GM12878 (cell line): ENCODE measurements around the gene TNKS1BP1. TPM values are rescaled to one million over a fixed set of nuclear protein-coding genes. Genes with fewer than 3 reads are reported as not detected.

Source experiments
- ATF7 ChIP-seq: fragments of 450-650 bp; IDR thresholded peaks from 2 replicates; pipeline ENCODE4 v1.6.1; 2016; ENCODE audit warnings: low read depth, mild to moderate bottlenecking
- CHD2 ChIP-seq: IDR thresholded peaks from 2 replicates; pipeline ENCODE4 v1.6.1; 2011; ENCODE audit warnings: low read depth, low read length, improper control_type of control experiment, borderline replicate concordance
- E2F8 ChIP-seq: fragments of 450-650 bp; IDR thresholded peaks from 2 replicates; pipeline ENCODE4 v1.6.1; 2018; ENCODE audit warnings: mild to moderate bottlenecking, low read depth, moderate library complexity; ENCODE audit not compliant: partially characterized antibody
- FOS ChIP-seq: IDR thresholded peaks from 3 replicates; pipeline ENCODE4 v1.6.1; 2011; ENCODE audit warnings: borderline replicate concordance; ENCODE audit not compliant: insufficient read length; ENCODE audit errors: extremely low read depth
- MTA2 ChIP-seq: fragments of 450-650 bp; IDR thresholded peaks from 2 replicates; pipeline ENCODE4 v1.6.1; 2016; ENCODE audit warnings: low read depth, mild to moderate bottlenecking, moderate library complexity
- NR2C1 ChIP-seq: fragments of 450-650 bp; IDR thresholded peaks from 2 replicates; pipeline ENCODE4 v1.6.1; 2017; ENCODE audit warnings: antibody characterized with exemption, mild to moderate bottlenecking, moderate library complexity
- PKNOX1 ChIP-seq: fragments of 450-650 bp; IDR thresholded peaks from 2 replicates; pipeline ENCODE4 v1.6.1; 2016; ENCODE audit warnings: mild to moderate bottlenecking
- RAD21 ChIP-seq: IDR thresholded peaks from 2 replicates; pipeline ENCODE4 v1.6.1; 2011; ENCODE audit warnings: mild to moderate bottlenecking, low read depth, low read length, moderate library complexity; ENCODE audit not compliant: insufficient read depth
- RAD51 ChIP-seq: fragments of 450-650 bp; IDR thresholded peaks from 2 replicates; pipeline ENCODE4 v1.6.1; 2016; ENCODE audit warnings: moderate library complexity, mild to moderate bottlenecking, inconsistent platforms
- RB1 ChIP-seq: fragments of 450-650 bp; formaldehyde crosslinking; IDR thresholded peaks from 2 replicates; pipeline ENCODE4 v1.6.1; 2017; ENCODE audit warnings: mild to moderate bottlenecking, borderline replicate concordance
- RBBP5 ChIP-seq: fragments of 200-600 bp; sonication (generic); conservative IDR thresholded peaks from 2 replicates; pipeline ENCODE4 v1.6.1; 2016
- SPI1 ChIP-seq: IDR thresholded peaks from 2 replicates; pipeline ENCODE4 v1.6.1; 2011; ENCODE audit warnings: low read depth, mild to moderate bottlenecking, low read length, moderate library complexity, borderline replicate concordance; ENCODE audit not compliant: insufficient read depth
- SREBF1 ChIP-seq: IDR thresholded peaks from 2 replicates; pipeline ENCODE4 v1.6.1; 2012; ENCODE audit warnings: mild to moderate bottlenecking, low read length
- STAT3 ChIP-seq: IDR thresholded peaks from 2 replicates; pipeline ENCODE4 v1.6.1; 2011; ENCODE audit warnings: low read depth, low read length, improper control_type of control experiment
- ZBED1 ChIP-seq: IDR thresholded peaks from 2 replicates; pipeline ENCODE4 v1.6.1; 2016; ENCODE audit warnings: borderline replicate concordance
- ZNF274 ChIP-seq: IDR thresholded peaks from one replicate; pipeline ENCODE4 v1.8.0; 2011; ENCODE audit not compliant: insufficient read length, insufficient read depth
- polyA plus RNA-seq, 11 experiments: library from polyadenylated mRNA; depleted of rRNA in 4 of 11; unstranded in 6 of 11; stranded (reverse) in 5 of 11; fragments of >200 nt; fragmentation: Nextera tagmentation in 4 of 11; fragmentation: Illumina TruSeq in 1 of 11; extraction: Ambion mirVana in 4 of 11; extraction: Trizol in 1 of 11; gene quantifications; 1 replicate in 1 of 11; 2 replicates in 10 of 11; pipeline versions ENCODE4 v1.2.1 to v1.2.3, GENCODE V29; 2011 to 2016; ENCODE audit warnings: inconsistent platforms in 2 of 11, missing spikeins in 2 of 11, low read depth in 1 of 11
- total RNA-seq, 4 experiments: library from RNA; depleted of rRNA in 3 of 4; stranded (reverse); fragments of >200 nt in 3 of 4; fragmentation: Illumina TruSeq in 1 of 4; extraction: Trizol in 1 of 4; gene quantifications; 2 replicates each; pipeline versions ENCODE4 v1.2.1 to v1.2.3, GENCODE V29; 2013 to 2021
- TF ChIP-seq, protein P1 (sequence below): fragments of 450-650 bp; IDR thresholded peaks from 2 replicates; pipeline ENCODE4 v1.6.1; 2014; ENCODE audit warnings: mild to moderate bottlenecking
- TF ChIP-seq, protein P2 (sequence below): IDR thresholded peaks from 2 replicates; pipeline ENCODE4 v1.6.1; 2011; ENCODE audit warnings: borderline replicate concordance, low read depth, mild to moderate bottlenecking, moderate library complexity, low read length; ENCODE audit not compliant: insufficient read depth, poor library complexity, severe bottlenecking
- TF ChIP-seq, protein P3 (sequence below): fragments of 450-650 bp; IDR thresholded peaks from 2 replicates; pipeline ENCODE4 v1.6.1; 2017; ENCODE audit warnings: mild to moderate bottlenecking, moderate library complexity

TNKS1BP1 gene
- total and polyA plus RNA-seq, 10 of the 15 experiments (the other 5 are each of a cell fraction or from before 2014, with no cell fraction given): 0.26 to 15.8 (median 4.3) TPM

- TF ChIP-seq E2F8 (peak; percentile 75), RAD51 (no peak), STAT3 (no peak), FOS (no peak), RB1 (peak; percentile 53; the same call in 1 of the 2 replicates), NR2C1 (peak; percentile 65), SREBF1 (peak; percentile 55), MTA2 (no peak), ATF7 (peak; percentile 74; the same call in 1 of the 2 replicates), RAD21 (no peak), RBBP5 (no peak), PKNOX1 (no peak), SPI1 (no peak), CHD2 (0 out of 2 replicates have a peak, but pooled peaks have one; percentile 34), ZBED1 (0 out of 2 replicates have a peak, but pooled peaks have one; percentile 28), ZNF274 (no peak)
- TF ChIP-seq, protein P1, sequence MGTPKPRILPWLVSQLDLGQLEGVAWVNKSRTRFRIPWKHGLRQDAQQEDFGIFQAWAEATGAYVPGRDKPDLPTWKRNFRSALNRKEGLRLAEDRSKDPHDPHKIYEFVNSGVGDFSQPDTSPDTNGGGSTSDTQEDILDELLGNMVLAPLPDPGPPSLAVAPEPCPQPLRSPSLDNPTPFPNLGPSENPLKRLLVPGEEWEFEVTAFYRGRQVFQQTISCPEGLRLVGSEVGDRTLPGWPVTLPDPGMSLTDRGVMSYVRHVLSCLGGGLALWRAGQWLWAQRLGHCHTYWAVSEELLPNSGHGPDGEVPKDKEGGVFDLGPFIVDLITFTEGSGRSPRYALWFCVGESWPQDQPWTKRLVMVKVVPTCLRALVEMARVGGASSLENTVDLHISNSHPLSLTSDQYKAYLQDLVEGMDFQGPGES: no peak
- TF ChIP-seq, protein P2, sequence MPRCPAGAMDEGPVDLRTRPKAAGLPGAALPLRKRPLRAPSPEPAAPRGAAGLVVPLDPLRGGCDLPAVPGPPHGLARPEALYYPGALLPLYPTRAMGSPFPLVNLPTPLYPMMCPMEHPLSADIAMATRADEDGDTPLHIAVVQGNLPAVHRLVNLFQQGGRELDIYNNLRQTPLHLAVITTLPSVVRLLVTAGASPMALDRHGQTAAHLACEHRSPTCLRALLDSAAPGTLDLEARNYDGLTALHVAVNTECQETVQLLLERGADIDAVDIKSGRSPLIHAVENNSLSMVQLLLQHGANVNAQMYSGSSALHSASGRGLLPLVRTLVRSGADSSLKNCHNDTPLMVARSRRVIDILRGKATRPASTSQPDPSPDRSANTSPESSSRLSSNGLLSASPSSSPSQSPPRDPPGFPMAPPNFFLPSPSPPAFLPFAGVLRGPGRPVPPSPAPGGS: no peak
- TF ChIP-seq, protein P3, sequence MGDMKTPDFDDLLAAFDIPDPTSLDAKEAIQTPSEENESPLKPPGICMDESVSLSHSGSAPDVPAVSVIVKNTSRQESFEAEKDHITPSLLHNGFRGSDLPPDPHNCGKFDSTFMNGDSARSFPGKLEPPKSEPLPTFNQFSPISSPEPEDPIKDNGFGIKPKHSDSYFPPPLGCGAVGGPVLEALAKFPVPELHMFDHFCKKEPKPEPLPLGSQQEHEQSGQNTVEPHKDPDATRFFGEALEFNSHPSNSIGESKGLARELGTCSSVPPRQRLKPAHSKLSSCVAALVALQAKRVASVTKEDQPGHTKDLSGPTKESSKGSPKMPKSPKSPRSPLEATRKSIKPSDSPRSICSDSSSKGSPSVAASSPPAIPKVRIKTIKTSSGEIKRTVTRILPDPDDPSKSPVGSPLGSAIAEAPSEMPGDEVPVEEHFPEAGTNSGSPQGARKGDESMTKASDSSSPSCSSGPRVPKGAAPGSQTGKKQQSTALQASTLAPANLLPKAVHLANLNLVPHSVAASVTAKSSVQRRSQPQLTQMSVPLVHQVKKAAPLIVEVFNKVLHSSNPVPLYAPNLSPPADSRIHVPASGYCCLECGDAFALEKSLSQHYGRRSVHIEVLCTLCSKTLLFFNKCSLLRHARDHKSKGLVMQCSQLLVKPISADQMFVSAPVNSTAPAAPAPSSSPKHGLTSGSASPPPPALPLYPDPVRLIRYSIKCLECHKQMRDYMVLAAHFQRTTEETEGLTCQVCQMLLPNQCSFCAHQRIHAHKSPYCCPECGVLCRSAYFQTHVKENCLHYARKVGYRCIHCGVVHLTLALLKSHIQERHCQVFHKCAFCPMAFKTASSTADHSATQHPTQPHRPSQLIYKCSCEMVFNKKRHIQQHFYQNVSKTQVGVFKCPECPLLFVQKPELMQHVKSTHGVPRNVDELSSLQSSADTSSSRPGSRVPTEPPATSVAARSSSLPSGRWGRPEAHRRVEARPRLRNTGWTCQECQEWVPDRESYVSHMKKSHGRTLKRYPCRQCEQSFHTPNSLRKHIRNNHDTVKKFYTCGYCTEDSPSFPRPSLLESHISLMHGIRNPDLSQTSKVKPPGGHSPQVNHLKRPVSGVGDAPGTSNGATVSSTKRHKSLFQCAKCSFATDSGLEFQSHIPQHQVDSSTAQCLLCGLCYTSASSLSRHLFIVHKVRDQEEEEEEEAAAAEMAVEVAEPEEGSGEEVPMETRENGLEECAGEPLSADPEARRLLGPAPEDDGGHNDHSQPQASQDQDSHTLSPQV: no peak
Measured at GRCh38 chr11:57335343-57336110, 10.8 kb upstream of the TNKS1BP1 start, which contains the start of gene SSRP1 (continued).
